Spleen (tissue), 11 donors: Measurements from ENCODE around the gene ATP5F1E. TPM values are rescaled to one million over a fixed set of nuclear protein-coding genes. Genes with fewer than 3 reads are reported as not detected.

Source experiments
- DNase-seq: peaks from one replicate; pipeline ENCODE4 v3.0.0-alpha.2; 2020
- H3K27ac ChIP-seq, 8 donors: fragments of 200-600 bp; sonication (generic) in 7 of 8; 1 replicate in 4 of 8; 2 replicates in 4 of 8; pipeline versions ENCODE4 v1.5.0 to v1.8.0; 2016 to 2021; ENCODE audit warnings: inconsistent platforms in 4 of 8, mild to moderate bottlenecking in 4 of 8, moderate library complexity in 1 of 8
- H3K27me3 ChIP-seq, 7 donors: fragments of 200-600 bp; sonication (generic) in 6 of 7; replicated peaks in 1 of 7; 1 replicate in 4 of 7; 2 replicates in 3 of 7; pipeline versions ENCODE4 v1.5.0 to v1.8.0; 2016 to 2021; ENCODE audit warnings: inconsistent platforms in 3 of 7, mild to moderate bottlenecking in 1 of 7
- H3K36me3 ChIP-seq, 6 donors: fragments of 200-600 bp; sonication (generic) in 5 of 6; 1 replicate in 4 of 6; 2 replicates in 2 of 6; pipeline versions ENCODE4 v1.5.0 to v1.8.0; 2016 to 2021; ENCODE audit warnings: inconsistent platforms in 2 of 6
- H3K4me1 ChIP-seq, 6 donors: fragments of 200-600 bp; sonication (generic) in 5 of 6; 1 replicate in 3 of 6; 2 replicates in 3 of 6; pipeline versions ENCODE4 v1.5.0 to v1.8.0; 2016 to 2021; ENCODE audit warnings: inconsistent platforms in 3 of 6
- H3K4me3 ChIP-seq, 8 donors: fragments of 200-600 bp; sonication (generic) in 7 of 8; 1 replicate in 4 of 8; 2 replicates in 4 of 8; pipeline versions ENCODE4 v1.5.0 to v1.8.0; 2016 to 2021; ENCODE audit warnings: inconsistent platforms in 4 of 8, mild to moderate bottlenecking in 4 of 8, moderate library complexity in 2 of 8
- H3K9me3 ChIP-seq, 8 donors: fragments of 200-600 bp; sonication (generic) in 7 of 8; 1 replicate in 4 of 8; 2 replicates in 4 of 8; pipeline versions ENCODE4 v1.5.0 to v1.8.0; 2016 to 2021; ENCODE audit warnings: inconsistent platforms in 4 of 8
- CTCF ChIP-seq, 11 experiments: fragments of 200-600 bp in 7 of 11; fragments of 450-650 bp in 4 of 11; sonication (generic) in 4 of 11; IDR thresholded peaks in 8 of 11; conservative IDR thresholded peaks in 3 of 11; 1 replicate in 7 of 11; 2 replicates in 4 of 11; pipeline versions ENCODE4 v1.4.0 to v1.8.0; 2016 to 2021; ENCODE audit warnings: antibody characterized with exemption in 11 of 11, inconsistent platforms in 4 of 11, mild to moderate bottlenecking in 1 of 11
- POLR2A ChIP-seq, 3 donors: fragments of 450-650 bp; IDR thresholded peaks; one replicate each; pipeline ENCODE4 v1.5.1; 2017; ENCODE audit warnings: antibody characterized with exemption in 3 of 3, mild to moderate bottlenecking in 1 of 3
- POLR2AphosphoS5 ChIP-seq, 3 donors: sonication (generic); formaldehyde crosslinking; IDR thresholded peaks; one replicate each; pipeline ENCODE4 v1.5.1; 2017; ENCODE audit warnings: antibody characterized with exemption in 3 of 3
- WGBS, 5 donors: extraction: QIAGEN DNeasy Blood & Tissue Kit in 3 of 5; methylation state at CpG; one replicate each; pipeline versions ENCODE4 v1.1.5 to v1.1.7; 2013 to 2018; 5-methylcytosine and 5-hydroxymethylcytosine counted together
- intact Hi-C: fragments of 100-400 bp; cut with DNase I; formaldehyde crosslinking; loops from one replicate; pipeline ENCODE4 v1.15.0; 2023; ENCODE audit warnings: low total_unique reads
- polyA plus RNA-seq, 3 donors: library from polyadenylated mRNA; stranded (reverse); fragments of 200-250 nt; gene quantifications; one replicate each; pipeline ENCODE4 v1.2.1, GENCODE V29; 2013
- total RNA-seq, 7 donors: library from RNA; depleted of rRNA in 3 of 7; stranded (reverse); fragments of >200 nt in 3 of 7; fragmentation: NEBNext Ultra II Directional in 4 of 7; extraction: Animal tissue kit (Norgen Biotek cat#: 25700) in 4 of 7; gene quantifications; one replicate each; pipeline versions ENCODE4 v1.1.0 to v1.2.1, GENCODE V29; 2016 to 2021
- donor health status: healthy with polysubstance abuse.
- donor health status: DM: no; HTN: no; CAD: no; lungs with moderate emphysema.
- donor health status: DM: no; HTN: no; CAD: no.
- donor health status: Bipolar disorder and iron deficiency.
- donor health status: healthy.
- donor health status: DM: no; HTN: no; CAD: no.
- donor health status: DM: yes; HTN: yes; CAD: no.

The ATP5F1E gene
- total and polyA plus RNA-seq, 10 donors = 24.2 to 71.1 (median 64.9) TPM

GRCh38 chr20:59010995-59011873, 20.9 kb downstream of the ATP5F1E start:
- no peaks in the 10 kb centered on the region for H3K27me3 ChIP-seq
- intact Hi-C loops = no loop called here
- no peak overlapping the region for H3K4me3 ChIP-seq
- 51 to 65% (median 60%) methylated on average over 17 of the region's 17 CpGs for WGBS, 5 donors
- DNase-seq = no peak
- peaks cover 4 to 84% (median 42%) of the 10 kb centered on the region in 6 donors for H3K4me1 ChIP-seq
- TF ChIP-seq POLR2AphosphoS5 (IDR thresholded peaks at IDR 0.05) = peak in 2 of 3 donors; percentile 16 to 51
- no peak for TF ChIP-seq CTCF (IDR thresholded peaks at IDR 0.05 in 8 of 11, conservative IDR thresholded peaks at IDR 0.05 in 3 of 11)
- TF ChIP-seq POLR2A (IDR thresholded peaks at IDR 0.05) = no peak
- H3K27ac ChIP-seq = peak overlapping the region in 6 of 8 donors; percentile 7 to 58 (median 44)
- H3K9me3 ChIP-seq = no peaks in the 10 kb centered on the region
- no peaks in the 10 kb centered on the region for H3K36me3 ChIP-seq

- TF ChIP-seq POLR2A (IDR thresholded peaks at IDR 0.05) (no peak), CTCF (IDR thresholded peaks at IDR 0.05 in 8 of 11, conservative IDR thresholded peaks at IDR 0.05 in 3 of 11) (no peak), POLR2AphosphoS5 (IDR thresholded peaks at IDR 0.05) (no peak)
- peaks cover 10 to 84% (median 43%) of the 10 kb centered on the region in 6 donors for H3K4me1 ChIP-seq
- intact Hi-C loops = no loop called here
- H3K27ac ChIP-seq = peak overlapping the region in 4 of 8 donors; percentile 7 to 58 (median 45)
- DNase-seq = no peak
- H3K27me3 ChIP-seq = no peaks in the 10 kb centered on the region
- no peaks in the 10 kb centered on the region for H3K9me3 ChIP-seq
- no peak overlapping the region for H3K4me3 ChIP-seq
- WGBS, 5 donors = 73 to 87% (median 85%) methylated on average over 7 to 8 of the region's 8 CpGs
- no peaks in the 10 kb centered on the region for H3K36me3 ChIP-seq
Observed at GRCh38 chr20:59010321-59010994, 21.7 kb downstream of the ATP5F1E start.

GRCh38 chr20:59008715-59009336, 23.3 kb downstream of the ATP5F1E start:
- Histone ChIP-seq H3K4me1 (peaks cover 24 to 86% (median 56%) of the 10 kb centered on the region in 6 donors), H3K4me3 (no peak overlapping the region), H3K27me3 (no peaks in the 10 kb centered on the region), H3K27ac (peak overlapping the region in 5 of 8 donors; percentile 88 to 99 (median 97)), H3K9me3 (no peaks in the 10 kb centered on the region), H3K36me3 (peaks cover 0 to 7% (median under 1%) of the 10 kb centered on the region in 6 donors)
- intact Hi-C loops = loop anchor here (10.0 kb wide), 1 partner anchor 114 kb away; no protein-coding TSS in a partner anchor
- TF ChIP-seq POLR2AphosphoS5 (IDR thresholded peaks at IDR 0.05) (no peak), POLR2A (IDR thresholded peaks at IDR 0.05) (no peak), CTCF (IDR thresholded peaks at IDR 0.05 in 8 of 11, conservative IDR thresholded peaks at IDR 0.05 in 3 of 11) (no peak)
- WGBS, 5 donors = 87 to 91% (median 89%) methylated on average over 5 to 8 of the region's 8 CpGs
- DNase-seq = no peak
